IMR-90 (cell line): ENCODE results near the gene DNAH9. TPM values are rescaled to one million over a fixed set of nuclear protein-coding genes. Genes with fewer than 3 reads are reported as not detected.

Experiments used
- ATAC-seq: fragments of 200-7000 bp; cut with Tn5 transposase; 2 replicates; pipeline ENCODE4 v1.9.1; 2020; ENCODE audit warnings: low read depth, mild to moderate bottlenecking, moderate library complexity
- BruUV-seq: library from RNA; stranded (reverse); fragments of 400-500 nt; replicated peaks from 2 replicates; lab custom pipeline; 2021; lab: Mats Ljungman, UMichigan
- CTCF ChIA-PET: fragments of 300-600 bp; formaldehyde crosslinking; extraction: SDS; loops from one replicate; lab custom pipeline; 2021; ENCODE audit warnings: antibody characterized with exemption; lab: Yijun Ruan, JAX
- POLR2A ChIA-PET: fragments of 300-600 bp; sonication (Branson Sonifier 250); formaldehyde crosslinking; loops from one replicate; lab custom pipeline; 2022; ENCODE audit warnings: antibody characterized with exemption; ENCODE audit not compliant: unreplicated experiment; lab: Charles Lee
- DNase-seq: peaks from one replicate; pipeline ENCODE4 v3.0.0; 2013
- H2AFZ ChIP-seq: replicated peaks from 2 replicates; pipeline ENCODE3; 2013; ENCODE audit warnings: low read length, mild to moderate bottlenecking; ENCODE audit not compliant: poor library complexity
- H2AK5ac ChIP-seq: 2 replicates; pipeline ENCODE4 v1.6.1; 2013; ENCODE audit warnings: low read depth, low read length, inconsistent platforms
- H2AK9ac ChIP-seq: replicated peaks from 2 replicates; pipeline ENCODE3; 2013; ENCODE audit warnings: mild to moderate bottlenecking, low read depth, low read length, moderate library complexity; ENCODE audit not compliant: poor library complexity
- H2BK120ac ChIP-seq: 2 replicates; pipeline ENCODE4 v1.6.1; 2013; ENCODE audit warnings: low read depth, low read length, inconsistent platforms
- H2BK15ac ChIP-seq: 3 replicates; pipeline ENCODE4 v1.6.1; 2013; ENCODE audit warnings: low read depth, low read length, inconsistent platforms
- H2BK20ac ChIP-seq: 2 replicates; pipeline ENCODE4 v1.6.1; 2013; ENCODE audit warnings: low read depth, mild to moderate bottlenecking, inconsistent platforms, low read length, moderate library complexity
- H2BK5ac ChIP-seq: 2 replicates; pipeline ENCODE4 v1.6.1; 2013; ENCODE audit warnings: mild to moderate bottlenecking, low read depth, low read length, inconsistent platforms; ENCODE audit not compliant: poor library complexity, severe bottlenecking
- H3K14ac ChIP-seq: replicated peaks from 2 replicates; pipeline ENCODE4 v1.6.1; 2013; ENCODE audit warnings: low read depth, low read length, inconsistent platforms
- H3K18ac ChIP-seq: 2 replicates; pipeline ENCODE4 v1.6.1; 2013; ENCODE audit warnings: low read depth, low read length, control low read depth
- H3K23ac ChIP-seq: 2 replicates; pipeline ENCODE4 v1.6.1; 2013; ENCODE audit warnings: low read depth, low read length, inconsistent platforms
- H3K27ac ChIP-seq: 2 replicates; pipeline ENCODE4 v1.5.1; 2013; ENCODE audit warnings: mild to moderate bottlenecking, control low read depth, low read length; ENCODE audit not compliant: insufficient read depth
- H3K27me3 ChIP-seq: 2 replicates; pipeline ENCODE4 v1.6.1; 2013; ENCODE audit warnings: low read length; ENCODE audit not compliant: control insufficient read depth, insufficient read depth
- H3K36me3 ChIP-seq: 2 replicates; pipeline ENCODE4 v1.6.1; 2013; ENCODE audit warnings: low read length, mixed read lengths; ENCODE audit not compliant: control insufficient read depth, insufficient read depth
- H3K4ac ChIP-seq: 2 replicates; pipeline ENCODE4 v1.6.1; 2013; ENCODE audit warnings: low read depth, low read length, inconsistent platforms
- H3K4me1 ChIP-seq: 2 replicates; pipeline ENCODE4 v1.6.1; 2013; ENCODE audit warnings: low read length, mixed read lengths; ENCODE audit not compliant: control insufficient read depth, insufficient read depth
- H3K4me2 ChIP-seq: 2 replicates; pipeline ENCODE4 v1.6.1; 2013; ENCODE audit warnings: low read depth, mild to moderate bottlenecking, control low read depth, low read length, moderate library complexity
- H3K4me3 ChIP-seq: 2 replicates; pipeline ENCODE4 v1.5.1; 2013; ENCODE audit warnings: low read depth, mild to moderate bottlenecking, control low read depth, low read length, moderate library complexity; ENCODE audit not compliant: insufficient read depth
- H3K56ac ChIP-seq: 2 replicates; pipeline ENCODE4 v1.6.1; 2013; ENCODE audit warnings: low read length, inconsistent platforms; ENCODE audit not compliant: insufficient read depth; ENCODE audit errors: extremely low read depth
- H3K79me1 ChIP-seq, 2 experiments: 2 replicates each; pipeline ENCODE4 v1.6.1; 2013; ENCODE audit warnings: low read length in 2 of 2, inconsistent platforms in 1 of 2, low read depth in 1 of 2
- H3K9ac ChIP-seq: 2 replicates; pipeline ENCODE4 v1.6.1; 2013; ENCODE audit warnings: low read depth, low read length, control low read depth
- H3K9me1 ChIP-seq: 2 replicates; pipeline ENCODE4 v1.6.1; 2013; ENCODE audit warnings: low read length, inconsistent platforms; ENCODE audit not compliant: insufficient read depth
- H3K9me3 ChIP-seq: 2 replicates; pipeline ENCODE4 v1.6.1; 2013; ENCODE audit warnings: low read length; ENCODE audit not compliant: control insufficient read depth, insufficient read depth
- H4K20me1 ChIP-seq: 2 replicates; pipeline ENCODE4 v1.6.1; 2013; ENCODE audit warnings: low read length, inconsistent platforms; ENCODE audit not compliant: insufficient read depth
- H4K5ac ChIP-seq: 2 replicates; pipeline ENCODE4 v1.6.1; 2013; ENCODE audit warnings: mild to moderate bottlenecking, low read depth, low read length, control low read depth
- H4K8ac ChIP-seq, 2 experiments: 2 replicates each; pipeline ENCODE4 v1.6.1; 2013; ENCODE audit warnings: low read depth in 2 of 2, low read length in 2 of 2, control low read depth in 1 of 2, inconsistent platforms in 1 of 2
- H4K91ac ChIP-seq: 2 replicates; pipeline ENCODE4 v1.6.1; 2013; ENCODE audit warnings: low read depth, low read length, inconsistent platforms; ENCODE audit not compliant: insufficient read depth
- FOS ChIP-seq: fragments of 150-350 bp; IDR thresholded peaks from 2 replicates; pipeline ENCODE4 v1.6.1; 2016; ENCODE audit warnings: low read depth, low read length
- MAFK ChIP-seq: IDR thresholded peaks from 2 replicates; pipeline ENCODE4 v1.6.1; 2012; ENCODE audit warnings: low read depth, low read length, improper control_type of control experiment
- MAZ ChIP-seq: IDR thresholded peaks from 2 replicates; pipeline ENCODE4 v1.6.1; 2012; ENCODE audit warnings: low read depth, mild to moderate bottlenecking, low read length, improper control_type of control experiment, moderate library complexity, borderline replicate concordance
- MXI1 ChIP-seq: IDR thresholded peaks from 2 replicates; pipeline ENCODE4 v1.6.1; 2012; ENCODE audit warnings: low read depth, mild to moderate bottlenecking, low read length, moderate library complexity, borderline replicate concordance
- POLR2A ChIP-seq: IDR thresholded peaks from 2 replicates; pipeline ENCODE4 v1.6.1; 2012; ENCODE audit warnings: mild to moderate bottlenecking, low read depth, low read length
- RCOR1 ChIP-seq: IDR thresholded peaks from 2 replicates; pipeline ENCODE4 v1.6.1; 2012; ENCODE audit warnings: mild to moderate bottlenecking, low read length, improper control_type of control experiment; ENCODE audit not compliant: insufficient replicate concordance
- RFX5 ChIP-seq: IDR thresholded peaks from 2 replicates; pipeline ENCODE4 v1.8.0; 2012; ENCODE audit warnings: low read depth, mild to moderate bottlenecking, low read length, moderate library complexity
- SMC3 ChIP-seq: fragments of 150-350 bp; IDR thresholded peaks from 2 replicates; pipeline ENCODE4 v1.6.1; 2016; ENCODE audit warnings: low read depth, mild to moderate bottlenecking, antibody characterized with exemption, low read length, moderate library complexity
- WGBS, 2 experiments: methylation state at CpG; one replicate each; pipeline versions ENCODE4 v1.1.5 to v1.1.7; 2013; ENCODE audit warnings: missing lambda C conversion rate in 2 of 2; ENCODE audit not compliant: insufficient read length in 1 of 2; ENCODE audit errors: extremely low coverage in 2 of 2; 5-methylcytosine and 5-hydroxymethylcytosine counted together
- dilution Hi-C: fragments of 300-500 bp; cut with HindIII; formaldehyde crosslinking; loops from one replicate; pipeline ENCODE4 v1.14.3; 2018; ENCODE audit warnings: low sequenced_read_pairs; ENCODE audit not compliant: unreplicated experiment
- in situ Hi-C: fragments of 300-500 bp; cut with MboI; formaldehyde crosslinking; loops from 3 replicates; pipeline ENCODE4 v1.14.3; 2019; ENCODE audit warnings: low sequenced_read_pairs, inconsistent platforms, mixed read lengths
- intact Hi-C: fragments of 100-400 bp; cut with micrococcal nuclease; formaldehyde crosslinking; loops from 2 replicates; pipeline ENCODE4 v1.10.0; 2022
- polyA plus RNA-seq, 3 experiments: library from polyadenylated mRNA; depleted of rRNA; stranded (reverse); fragments of >200 nt; gene quantifications; 2 replicates each; pipeline ENCODE4 v1.2.3, GENCODE V29; 2012; ENCODE audit warnings: low replicate concordance in 1 of 3
- total RNA-seq: library from RNA; depleted of rRNA; stranded (reverse); fragments of >200 nt; gene quantifications from 2 replicates; pipeline ENCODE4 v1.2.3, GENCODE V29; 2012
- TF ChIP-seq, protein P1 (sequence below): fragments of 150-350 bp; IDR thresholded peaks from 2 replicates; pipeline ENCODE4 v1.6.1; 2017; ENCODE audit warnings: mild to moderate bottlenecking, antibody characterized with exemption, low read length, low read depth
- TF ChIP-seq, protein P2 (sequence below): fragments of 150-350 bp; IDR thresholded peaks from 2 replicates; pipeline ENCODE4 v1.6.1; 2016; ENCODE audit warnings: low read depth, mild to moderate bottlenecking, low read length, moderate library complexity, borderline replicate concordance

DNAH9 gene
- total and polyA plus RNA-seq, 2 of the 4 experiments (the other 2 are of a cell fraction): not detected

DNA sequence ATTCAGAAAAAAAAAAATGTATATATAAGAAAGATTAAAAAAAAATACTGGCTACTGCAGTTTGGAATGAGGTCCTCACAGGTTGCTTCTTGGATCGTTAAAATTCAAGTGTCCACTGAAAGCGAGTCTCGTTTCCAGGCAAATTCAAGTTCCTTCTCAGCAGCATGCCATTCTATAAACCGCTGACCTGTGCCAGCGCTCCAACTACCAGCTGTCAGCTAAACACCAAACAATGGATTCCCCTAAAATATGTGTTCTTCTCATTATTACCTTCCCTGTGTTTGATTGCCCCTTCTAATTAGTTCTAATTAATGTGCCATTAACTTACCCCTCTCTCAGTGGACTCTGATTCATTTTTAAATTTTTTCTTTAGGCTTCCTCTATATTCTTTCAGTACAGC lies 92.4 kb downstream of the DNAH9 start:
- no peak overlapping the region for H2AFZ ChIP-seq
- ATAC-seq (no peak), DNase-seq (no peak)
- no peak overlapping the region for H3K4me2 ChIP-seq
- ChIA-PET CTCF (no interaction called here), POLR2A (no interaction called here)
- TF ChIP-seq, protein P1, sequence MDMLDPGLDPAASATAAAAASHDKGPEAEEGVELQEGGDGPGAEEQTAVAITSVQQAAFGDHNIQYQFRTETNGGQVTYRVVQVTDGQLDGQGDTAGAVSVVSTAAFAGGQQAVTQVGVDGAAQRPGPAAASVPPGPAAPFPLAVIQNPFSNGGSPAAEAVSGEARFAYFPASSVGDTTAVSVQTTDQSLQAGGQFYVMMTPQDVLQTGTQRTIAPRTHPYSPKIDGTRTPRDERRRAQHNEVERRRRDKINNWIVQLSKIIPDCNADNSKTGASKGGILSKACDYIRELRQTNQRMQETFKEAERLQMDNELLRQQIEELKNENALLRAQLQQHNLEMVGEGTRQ: no peak
- TF ChIP-seq MXI1: no peak
- no peak for TF ChIP-seq FOS
- no peak for TF ChIP-seq MAFK
- TF ChIP-seq MAZ: no peak
- no peak for TF ChIP-seq SMC3
- no peak for TF ChIP-seq POLR2A
- TF ChIP-seq RFX5: no peak
- TF ChIP-seq, protein P2, sequence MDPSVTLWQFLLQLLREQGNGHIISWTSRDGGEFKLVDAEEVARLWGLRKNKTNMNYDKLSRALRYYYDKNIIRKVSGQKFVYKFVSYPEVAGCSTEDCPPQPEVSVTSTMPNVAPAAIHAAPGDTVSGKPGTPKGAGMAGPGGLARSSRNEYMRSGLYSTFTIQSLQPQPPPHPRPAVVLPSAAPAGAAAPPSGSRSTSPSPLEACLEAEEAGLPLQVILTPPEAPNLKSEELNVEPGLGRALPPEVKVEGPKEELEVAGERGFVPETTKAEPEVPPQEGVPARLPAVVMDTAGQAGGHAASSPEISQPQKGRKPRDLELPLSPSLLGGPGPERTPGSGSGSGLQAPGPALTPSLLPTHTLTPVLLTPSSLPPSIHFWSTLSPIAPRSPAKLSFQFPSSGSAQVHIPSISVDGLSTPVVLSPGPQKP: no peak
- no peak for TF ChIP-seq RCOR1
- no peak overlapping the region for H3K9ac ChIP-seq
- dilution Hi-C loops (no loop called here), in situ Hi-C loops (no loop called here), intact Hi-C loops (no loop called here)
- H4K91ac ChIP-seq: no peak overlapping the region
- H3K27ac ChIP-seq: no peak overlapping the region
- H3K18ac ChIP-seq: no peak overlapping the region
- no peaks in the 10 kb centered on the region for H3K9me1 ChIP-seq
- no peak overlapping the region for H3K56ac ChIP-seq
- no peak overlapping the region for H3K14ac ChIP-seq
- H4K8ac ChIP-seq: no peak overlapping the region
- no peaks in the 10 kb centered on the region for H3K36me3 ChIP-seq
- no peak overlapping the region for H3K4me3 ChIP-seq
- H3K4ac ChIP-seq: no peak overlapping the region
- no peak overlapping the region for H4K5ac ChIP-seq
- H4K20me1 ChIP-seq: no peaks in the 10 kb centered on the region
- no peak overlapping the region for H2BK20ac ChIP-seq
- WGBS, 2 experiments: 28% methylated on average over 3 of the region's 5 CpGs; no CpG with 5 or more reads in 1 of the 2 experiments
- H2BK5ac ChIP-seq: no peak overlapping the region
- no peak overlapping the region for H2AK5ac ChIP-seq
- peaks cover 20% of the 10 kb centered on the region for H3K9me3 ChIP-seq
- no peaks in the 10 kb centered on the region for H3K4me1 ChIP-seq
- no peak overlapping the region for H3K23ac ChIP-seq
- H3K27me3 ChIP-seq: no peaks in the 10 kb centered on the region
- no peaks in the 10 kb centered on the region for H3K79me1 ChIP-seq
- no peak overlapping the region for H2BK120ac ChIP-seq
- no peak overlapping the region for H2AK9ac ChIP-seq
- H2BK15ac ChIP-seq: no peak overlapping the region
- no TSS peak for BruUV-seq
